ENCODE data around the gene BOC. TPM values are rescaled to one million over a fixed set of nuclear protein-coding genes. Genes with fewer than 3 reads are reported as not detected.

The BOC gene
- total RNA-seq, 1 experiment from 2014 or later, result 0.73 TPM

DNA sequence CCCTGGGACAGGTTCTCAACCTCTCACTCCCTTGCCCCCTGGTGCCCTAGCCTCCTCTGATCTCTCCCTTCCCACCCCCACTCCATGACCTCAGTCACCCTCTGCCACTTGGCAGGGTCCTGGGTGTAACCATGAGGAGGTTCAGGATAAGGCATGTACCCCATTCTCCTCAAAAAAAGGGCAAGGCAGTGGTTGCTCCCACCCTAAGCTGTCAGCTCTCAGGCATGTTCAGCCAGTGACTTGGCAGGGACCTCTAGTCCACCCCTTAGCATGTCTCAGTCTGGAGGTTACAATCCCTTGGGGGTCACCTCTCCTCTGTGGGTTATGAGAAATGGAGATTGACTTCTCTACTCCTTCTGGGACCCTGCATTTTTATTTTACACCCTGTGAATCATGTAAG, 11.0 kb upstream of the BOC start:
- no peaks in the 10 kb centered on the region for H3K36me3 ChIP-seq (ENCODE audit: control insufficient read depth, insufficient read depth, low read length)
- no peak overlapping the region for H3K4me3 ChIP-seq (ENCODE audit: low read depth, low read length)
- no peak overlapping the region for H3K27ac Mint-ChIP-seq (ENCODE audit: unreplicated experiment)
- TF ChIP-seq, protein P1, sequence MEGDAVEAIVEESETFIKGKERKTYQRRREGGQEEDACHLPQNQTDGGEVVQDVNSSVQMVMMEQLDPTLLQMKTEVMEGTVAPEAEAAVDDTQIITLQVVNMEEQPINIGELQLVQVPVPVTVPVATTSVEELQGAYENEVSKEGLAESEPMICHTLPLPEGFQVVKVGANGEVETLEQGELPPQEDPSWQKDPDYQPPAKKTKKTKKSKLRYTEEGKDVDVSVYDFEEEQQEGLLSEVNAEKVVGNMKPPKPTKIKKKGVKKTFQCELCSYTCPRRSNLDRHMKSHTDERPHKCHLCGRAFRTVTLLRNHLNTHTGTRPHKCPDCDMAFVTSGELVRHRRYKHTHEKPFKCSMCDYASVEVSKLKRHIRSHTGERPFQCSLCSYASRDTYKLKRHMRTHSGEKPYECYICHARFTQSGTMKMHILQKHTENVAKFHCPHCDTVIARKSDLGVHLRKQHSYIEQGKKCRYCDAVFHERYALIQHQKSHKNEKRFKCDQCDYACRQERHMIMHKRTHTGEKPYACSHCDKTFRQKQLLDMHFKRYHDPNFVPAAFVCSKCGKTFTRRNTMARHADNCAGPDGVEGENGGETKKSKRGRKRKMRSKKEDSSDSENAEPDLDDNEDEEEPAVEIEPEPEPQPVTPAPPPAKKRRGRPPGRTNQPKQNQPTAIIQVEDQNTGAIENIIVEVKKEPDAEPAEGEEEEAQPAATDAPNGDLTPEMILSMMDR (IDR thresholded peaks at IDR 0.05; ENCODE audit: insufficient read depth in 1 of 2, low read depth in 1 of 2, low read length in 1 of 2, severe bottlenecking in 1 of 2, unreplicated experiment in 1 of 2), result no peak
- CTCF ChIA-PET, result no interaction called here
- H3K4me3 Mint-ChIP-seq (ENCODE audit: unreplicated experiment), result no peak overlapping the region
- no peaks in the 10 kb centered on the region for H3K9me3 Mint-ChIP-seq (ENCODE audit: unreplicated experiment)
- H3K27me3 Mint-ChIP-seq (ENCODE audit: insufficient read depth, unreplicated experiment), result peaks cover 6% of the 10 kb centered on the region
- no peaks in the 10 kb centered on the region for H3K27me3 ChIP-seq (replicated peaks; ENCODE audit: control insufficient read depth, insufficient read depth, low read length)
- H3K4me1 ChIP-seq, result no peaks in the 10 kb centered on the region
- no peaks in the 10 kb centered on the region for H3K4me1 Mint-ChIP-seq (ENCODE audit: low read depth, unreplicated experiment)
- POLR2A ChIA-PET, result no interaction called here
- DNase-seq, result no peak
- BruUV-seq (replicated peaks), result no TSS peak
- intact Hi-C loops (cut with micrococcal nuclease; ENCODE audit: unreplicated experiment), result no loop called here
- no peaks in the 10 kb centered on the region for H3K9me3 ChIP-seq
- no peaks in the 10 kb centered on the region for H3K36me3 Mint-ChIP-seq (ENCODE audit: insufficient read depth, unreplicated experiment)

DNA sequence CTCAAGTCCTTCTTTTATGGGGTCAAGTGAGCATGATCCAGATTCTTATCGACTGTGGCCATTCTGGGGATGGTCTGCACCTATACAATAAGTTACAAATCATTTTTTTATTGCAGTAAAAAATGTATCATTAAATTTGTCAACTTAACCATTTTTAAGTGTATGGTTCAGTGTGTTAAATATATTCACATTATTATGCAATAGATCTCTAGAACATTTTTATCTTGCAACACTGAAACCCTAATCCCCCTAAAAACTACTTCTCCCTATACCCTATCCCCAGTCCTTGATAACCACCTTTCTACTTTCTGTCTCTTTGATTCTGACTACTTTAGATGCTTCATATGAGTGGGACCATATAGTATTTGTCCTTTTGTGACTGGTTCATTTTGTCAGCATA, 10.4 kb upstream of the BOC start:
- intact Hi-C loops (cut with micrococcal nuclease; ENCODE audit: unreplicated experiment), result no loop called here
- Mint-ChIP-seq H3K4me1 (ENCODE audit: low read depth, unreplicated experiment) (no peaks in the 10 kb centered on the region), H3K27ac (ENCODE audit: unreplicated experiment) (no peak overlapping the region), H3K9me3 (ENCODE audit: unreplicated experiment) (no peaks in the 10 kb centered on the region), H3K36me3 (ENCODE audit: insufficient read depth, unreplicated experiment) (no peaks in the 10 kb centered on the region), H3K27me3 (ENCODE audit: insufficient read depth, unreplicated experiment) (peaks cover 6% of the 10 kb centered on the region), H3K4me3 (ENCODE audit: unreplicated experiment) (no peak overlapping the region)
- TF ChIP-seq, protein P1 (IDR thresholded peaks at IDR 0.05; ENCODE audit: insufficient read depth in 1 of 2, low read depth in 1 of 2, low read length in 1 of 2, severe bottlenecking in 1 of 2, unreplicated experiment in 1 of 2), result no peak
- Histone ChIP-seq H3K36me3 (ENCODE audit: control insufficient read depth, insufficient read depth, low read length) (no peaks in the 10 kb centered on the region), H3K4me3 (ENCODE audit: low read depth, low read length) (no peak overlapping the region), H3K9me3 (no peaks in the 10 kb centered on the region), H3K27me3 (replicated peaks; ENCODE audit: control insufficient read depth, insufficient read depth, low read length) (no peaks in the 10 kb centered on the region), H3K4me1 (no peaks in the 10 kb centered on the region)
- ChIA-PET POLR2A (no interaction called here), CTCF (no interaction called here)
- no TSS peak for BruUV-seq (replicated peaks)
- no peak for DNase-seq

DNA sequence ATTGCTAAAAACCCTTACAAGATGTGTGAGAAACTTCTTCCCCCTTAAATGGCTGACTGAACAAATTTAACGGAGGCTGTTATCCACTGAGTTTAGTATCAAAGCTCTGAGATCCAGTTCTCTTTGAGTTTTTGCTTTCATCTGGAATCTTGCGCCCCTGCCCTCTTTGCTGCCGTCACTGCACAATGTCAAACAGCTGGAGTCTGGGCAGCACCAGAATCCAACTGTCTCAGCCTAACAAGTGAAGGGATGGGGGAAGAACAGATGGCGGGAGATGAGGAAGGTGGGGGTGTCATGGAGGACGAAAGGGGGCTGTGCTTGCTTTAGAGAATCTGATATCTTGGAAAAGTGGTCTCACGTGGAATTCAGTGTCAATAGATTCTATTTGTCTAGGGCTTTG, 7.0 kb upstream of the BOC start:
- no peak overlapping the region for H3K4me3 Mint-ChIP-seq (ENCODE audit: unreplicated experiment)
- no peaks in the 10 kb centered on the region for H3K36me3 Mint-ChIP-seq (ENCODE audit: insufficient read depth, unreplicated experiment)
- H3K4me1 Mint-ChIP-seq (ENCODE audit: low read depth, unreplicated experiment), result no peaks in the 10 kb centered on the region
- no peaks in the 10 kb centered on the region for H3K9me3 Mint-ChIP-seq (ENCODE audit: unreplicated experiment)
- no peak overlapping the region for H3K27ac Mint-ChIP-seq (ENCODE audit: unreplicated experiment)
- Histone ChIP-seq H3K36me3 (ENCODE audit: control insufficient read depth, insufficient read depth, low read length) (no peaks in the 10 kb centered on the region), H3K27me3 (replicated peaks; ENCODE audit: control insufficient read depth, insufficient read depth, low read length) (no peaks in the 10 kb centered on the region), H3K9me3 (no peaks in the 10 kb centered on the region), H3K4me3 (ENCODE audit: low read depth, low read length) (no peak overlapping the region), H3K4me1 (no peaks in the 10 kb centered on the region)
- H3K27me3 Mint-ChIP-seq (ENCODE audit: insufficient read depth, unreplicated experiment), result peaks cover 20% of the 10 kb centered on the region
- TF ChIP-seq, protein P1 (IDR thresholded peaks at IDR 0.05; ENCODE audit: insufficient read depth in 1 of 2, low read depth in 1 of 2, low read length in 1 of 2, severe bottlenecking in 1 of 2, unreplicated experiment in 1 of 2), result no peak
- no peak for DNase-seq
- POLR2A ChIA-PET, result no interaction called here
- intact Hi-C loops (cut with micrococcal nuclease; ENCODE audit: unreplicated experiment), result no loop called here
- CTCF ChIA-PET, result no interaction called here
- no TSS peak for BruUV-seq (replicated peaks)
